ENCODE data around the gene CRTAC1. TPM values are rescaled to one million over a fixed set of nuclear protein-coding genes. Genes with fewer than 3 reads are reported as not detected.

CRTAC1 gene
- total and polyA plus RNA-seq, 12 donors, result 0.22 to 12.4 (median 1.4) TPM

DNA sequence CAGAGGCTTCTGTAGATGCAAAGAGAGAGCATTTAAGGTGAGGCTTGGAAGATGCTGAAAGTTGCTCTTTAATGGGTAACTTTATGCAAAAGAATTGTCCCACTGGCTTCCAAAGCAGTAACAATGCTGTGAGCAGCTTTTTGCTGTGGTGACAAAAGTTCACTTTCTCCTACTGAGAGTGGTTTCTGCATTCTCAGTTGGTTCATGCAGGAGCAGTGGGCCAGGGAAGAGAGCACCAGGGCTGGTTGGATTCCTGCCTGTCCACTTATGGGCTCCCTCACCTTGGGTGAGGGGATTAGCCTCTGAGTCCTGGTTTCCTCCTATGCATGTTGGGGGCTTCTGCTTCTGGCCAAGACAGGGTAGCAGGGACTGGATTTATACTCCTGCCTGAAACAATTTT is 211.8 kb downstream of the CRTAC1 start:
- H3K36me3 ChIP-seq, result no peaks in the 10 kb centered on the region
- DNase-seq, result no peak
- TF ChIP-seq, protein P1, sequence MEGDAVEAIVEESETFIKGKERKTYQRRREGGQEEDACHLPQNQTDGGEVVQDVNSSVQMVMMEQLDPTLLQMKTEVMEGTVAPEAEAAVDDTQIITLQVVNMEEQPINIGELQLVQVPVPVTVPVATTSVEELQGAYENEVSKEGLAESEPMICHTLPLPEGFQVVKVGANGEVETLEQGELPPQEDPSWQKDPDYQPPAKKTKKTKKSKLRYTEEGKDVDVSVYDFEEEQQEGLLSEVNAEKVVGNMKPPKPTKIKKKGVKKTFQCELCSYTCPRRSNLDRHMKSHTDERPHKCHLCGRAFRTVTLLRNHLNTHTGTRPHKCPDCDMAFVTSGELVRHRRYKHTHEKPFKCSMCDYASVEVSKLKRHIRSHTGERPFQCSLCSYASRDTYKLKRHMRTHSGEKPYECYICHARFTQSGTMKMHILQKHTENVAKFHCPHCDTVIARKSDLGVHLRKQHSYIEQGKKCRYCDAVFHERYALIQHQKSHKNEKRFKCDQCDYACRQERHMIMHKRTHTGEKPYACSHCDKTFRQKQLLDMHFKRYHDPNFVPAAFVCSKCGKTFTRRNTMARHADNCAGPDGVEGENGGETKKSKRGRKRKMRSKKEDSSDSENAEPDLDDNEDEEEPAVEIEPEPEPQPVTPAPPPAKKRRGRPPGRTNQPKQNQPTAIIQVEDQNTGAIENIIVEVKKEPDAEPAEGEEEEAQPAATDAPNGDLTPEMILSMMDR (IDR thresholded peaks at IDR 0.05), result no peak
- intact Hi-C loops (cut with DNase I), result no loop called here
- H3K9me3 ChIP-seq, result no peaks in the 10 kb centered on the region
- peaks cover 0 to 29% (median 0%) of the 10 kb centered on the region in 7 donors for H3K27me3 ChIP-seq
- H3K4me3 ChIP-seq, result no peak overlapping the region
- no peaks in the 10 kb centered on the region for H3K4me1 ChIP-seq
- ATAC-seq, result no peak
- no peak overlapping the region for H3K27ac ChIP-seq

DNA sequence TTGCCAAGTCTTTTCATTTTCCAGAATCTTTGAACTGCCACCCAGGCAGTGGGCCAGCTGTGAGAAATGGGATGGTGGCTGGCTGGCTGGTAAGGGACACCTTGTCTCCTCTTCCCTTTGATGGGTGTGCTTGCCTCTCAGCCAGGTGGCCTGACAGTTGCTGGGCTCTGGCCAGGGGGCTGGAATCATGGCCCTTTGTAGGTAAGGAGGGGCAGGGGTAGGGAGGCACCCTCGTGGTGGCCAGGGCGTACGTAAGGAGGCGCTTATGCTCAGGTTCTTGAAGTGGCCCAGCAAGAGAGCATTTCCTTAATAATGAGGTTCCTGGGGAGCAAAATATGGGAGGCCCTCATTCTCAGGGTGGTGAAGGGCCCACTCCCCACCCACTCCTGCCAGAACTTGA is 213.8 kb downstream of the CRTAC1 start:
- intact Hi-C loops (cut with DNase I), result no loop called here
- Histone ChIP-seq H3K4me3 (no peak overlapping the region), H3K9me3 (no peaks in the 10 kb centered on the region), H3K27ac (no peak overlapping the region), H3K4me1 (no peaks in the 10 kb centered on the region), H3K36me3 (no peaks in the 10 kb centered on the region), H3K27me3 (peaks cover 0 to 27% (median 0%) of the 10 kb centered on the region in 7 donors)
- no peak for DNase-seq
- ATAC-seq, result no peak
- TF ChIP-seq, protein P1 (IDR thresholded peaks at IDR 0.05), result no peak
- WGBS, 2 donors, result 80 to 87% methylated on average over 4 of the region's 4 CpGs

Other genes starting within 250 kb of the CRTAC1 start
- gene GOLGA7B, start 180.8 kb downstream of the CRTAC1 start, total RNA-seq, result 1 to 10 TPM in 1 of 10 donors, under 1 TPM in 9; 0.05 to 1.0 (median 0.24) TPM
- gene GOLGA7B, start 180.8 kb downstream of the CRTAC1 start, polyA plus RNA-seq, result under 1 TPM; 0.09 to 0.59 TPM
- 1 to 10 TPM; 4.1 to 6.9 (median 5.2) TPM for gene R3HCC1L, start 104.0 kb upstream of the CRTAC1 start, total RNA-seq
- 1 to 10 TPM; 3.3 to 6.4 TPM for gene R3HCC1L, start 104.0 kb upstream of the CRTAC1 start, polyA plus RNA-seq
- 10 to 100 TPM in 1 of 10 donors, 1 to 10 TPM in 8, under 1 TPM in 1; 0.72 to 13.5 (median 1.9) TPM for gene LOXL4, start 237.6 kb upstream of the CRTAC1 start, total RNA-seq
- 1 to 10 TPM; 1.7 to 5.6 TPM for gene LOXL4, start 237.6 kb upstream of the CRTAC1 start, polyA plus RNA-seq